Transverse colon (tissue), 4 donors: ENCODE data around the gene PHACTR2. TPM values are rescaled to one million over a fixed set of nuclear protein-coding genes. Genes with fewer than 3 reads are reported as not detected.

Source experiments
- DNase-seq: peaks from one replicate; pipeline ENCODE4 v3.0.0-alpha.2; 2019
- H3K27ac ChIP-seq, 4 donors: fragments of 200-600 bp; sonication (generic); 2 replicates each; pipeline ENCODE4 v1.5.1; 2016 to 2018; ENCODE audit warnings: inconsistent platforms in 4 of 4
- H3K27me3 ChIP-seq: fragments of 200-600 bp; sonication (generic); 2 replicates; pipeline ENCODE4 v1.5.1; 2017; ENCODE audit warnings: inconsistent platforms
- H3K36me3 ChIP-seq, 4 donors: fragments of 200-600 bp; sonication (generic); 2 replicates each; pipeline ENCODE4 v1.5.1; 2017 to 2019; ENCODE audit warnings: inconsistent platforms in 4 of 4
- H3K4me1 ChIP-seq, 4 donors: fragments of 200-600 bp; sonication (generic); 2 replicates each; pipeline ENCODE4 v1.5.1; 2017 to 2020; ENCODE audit warnings: inconsistent platforms in 4 of 4
- H3K4me3 ChIP-seq, 4 donors: fragments of 200-600 bp; sonication (generic); 1 replicate in 1 of 4; 2 replicates in 3 of 4; pipeline versions ENCODE4 v1.5.1 to v1.6.1; 2017 to 2019; ENCODE audit warnings: inconsistent platforms in 4 of 4
- H3K9me3 ChIP-seq, 2 donors: fragments of 200-600 bp; sonication (generic); 2 replicates each; pipeline ENCODE4 v1.5.1; 2017 to 2019; ENCODE audit warnings: inconsistent platforms in 2 of 2
- CTCF ChIP-seq, 5 experiments: fragments of 200-600 bp in 3 of 5; fragments of 450-650 bp in 2 of 5; sonication (generic) in 3 of 5; IDR thresholded peaks; 1 replicate in 2 of 5; 2 replicates in 3 of 5; pipeline ENCODE4 v1.5.1; 2016 to 2017; ENCODE audit warnings: antibody characterized with exemption in 5 of 5, inconsistent platforms in 3 of 5, mild to moderate bottlenecking in 2 of 5, moderate library complexity in 1 of 5
- EP300 ChIP-seq: sonication (generic); formaldehyde crosslinking; IDR thresholded peaks from one replicate; pipeline ENCODE4 v1.6.1; 2017; ENCODE audit warnings: antibody characterized with exemption, low read depth
- POLR2A ChIP-seq: fragments of 450-650 bp; IDR thresholded peaks from one replicate; pipeline ENCODE4 v1.6.1; 2016; ENCODE audit warnings: antibody characterized with exemption, mild to moderate bottlenecking, moderate library complexity
- POLR2AphosphoS5 ChIP-seq, 3 donors: sonication (generic); formaldehyde crosslinking; IDR thresholded peaks; one replicate each; pipeline ENCODE4 v1.6.1; 2016; ENCODE audit warnings: antibody characterized with exemption in 3 of 3
- WGBS, 2 donors: methylation state at CpG; one replicate each; pipeline ENCODE4 v1.1.5; 2018; ENCODE audit warnings: low coverage in 1 of 2; 5-methylcytosine and 5-hydroxymethylcytosine counted together
- in situ Hi-C, 4 donors: fragments of 200-750 bp; cut with MboI; loops; one replicate each; pipeline versions ENCODE4 v1.15.0 to v1.15.1; 2017; ENCODE audit warnings: low sequenced_read_pairs in 3 of 4, low pct_ligation_motif_present in 1 of 4, low pct_unique_long_range_greater_than_20kb in 1 of 4
- intact Hi-C: fragments of 100-400 bp; cut with DNase I; formaldehyde crosslinking; loops from one replicate; pipeline ENCODE4 v1.15.1; 2023; ENCODE audit warnings: low total_unique reads
- total RNA-seq, 4 donors: library from RNA; depleted of rRNA; stranded (reverse); fragments of >200 nt; gene quantifications; one replicate each; pipeline ENCODE4 v1.1.0, GENCODE V29; 2016

Gene PHACTR2
- total RNA-seq, 4 donors from 2014 or later: 38.6 to 56.8 (median 48.7) TPM

DNA sequence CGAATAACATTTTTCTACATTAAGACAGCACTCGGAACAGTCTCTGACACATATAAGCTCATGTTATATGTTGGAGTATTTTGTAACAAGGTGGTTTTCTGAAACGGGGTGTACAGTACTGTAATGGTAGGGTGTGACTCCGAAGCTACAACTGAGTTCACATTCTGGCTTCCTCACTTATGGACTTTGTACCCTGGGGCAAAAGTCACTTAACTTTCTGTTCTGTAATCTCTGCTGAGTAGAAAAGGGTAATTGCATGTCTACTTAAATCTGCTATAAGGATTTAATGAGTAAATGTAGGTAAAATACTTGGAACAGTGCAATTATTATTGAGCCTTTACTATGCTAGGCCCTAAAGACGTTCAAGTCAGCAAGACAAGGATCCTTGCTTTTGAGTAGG, 160.6 kb downstream of the PHACTR2 start:
- intact Hi-C loops: no loop called here
- no peak for TF ChIP-seq POLR2A
- TF ChIP-seq POLR2AphosphoS5 (IDR thresholded peaks at IDR 0.05): peak in 1 of 3 donors; percentile 36
- no peak for DNase-seq
- no peaks in the 10 kb centered on the region for H3K27me3 ChIP-seq
- H3K4me3 ChIP-seq: no peak overlapping the region
- H3K4me1 ChIP-seq: peaks cover 0 to 12% (median 6%) of the 10 kb centered on the region in 4 donors
- H3K36me3 ChIP-seq: no peaks in the 10 kb centered on the region
- WGBS, 2 donors: 67 to 70% methylated on average over 5 of the region's 5 CpGs
- H3K27ac ChIP-seq: peak overlapping the region in 3 of 4 donors; percentile 35 to 66 (median 54)
- in situ Hi-C loops: no loop called here
- H3K9me3 ChIP-seq: no peaks in the 10 kb centered on the region

DNA sequence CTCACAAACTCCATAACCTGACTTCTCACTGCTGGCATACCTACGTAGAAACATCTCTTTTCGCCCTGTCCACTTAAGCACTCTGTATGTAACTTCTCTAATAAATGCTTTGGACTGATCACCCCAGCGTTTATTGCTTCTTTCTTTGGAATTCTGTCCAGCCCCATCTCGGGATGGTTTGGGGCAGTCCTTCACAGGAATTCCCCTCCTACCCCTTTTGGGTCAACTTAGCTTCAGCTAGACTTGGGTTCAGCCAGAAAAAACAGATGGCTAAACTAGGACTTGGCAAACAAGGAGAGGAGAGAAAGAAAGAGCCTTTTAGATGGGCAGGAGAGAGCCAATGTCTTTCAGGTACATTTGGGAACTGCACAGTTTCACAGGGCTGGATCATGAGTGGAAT, 161.4 kb downstream of the PHACTR2 start:
- Histone ChIP-seq H3K27me3 (no peaks in the 10 kb centered on the region), H3K36me3 (no peaks in the 10 kb centered on the region), H3K9me3 (no peaks in the 10 kb centered on the region), H3K27ac (peak overlapping the region in 2 of 4 donors; percentile 54 to 66), H3K4me3 (no peak overlapping the region), H3K4me1 (peaks cover 0 to 17% (median 10%) of the 10 kb centered on the region in 4 donors)
- in situ Hi-C loops (no loop called here), intact Hi-C loops (no loop called here)
- DNase-seq: no peak
- TF ChIP-seq EP300 (no peak), POLR2A (no peak), POLR2AphosphoS5 (IDR thresholded peaks at IDR 0.05) (no peak), CTCF (IDR thresholded peaks at IDR 0.05) (no peak)
- 68 to 73% methylated on average over 4 of the region's 4 CpGs for WGBS, 2 donors

DNA sequence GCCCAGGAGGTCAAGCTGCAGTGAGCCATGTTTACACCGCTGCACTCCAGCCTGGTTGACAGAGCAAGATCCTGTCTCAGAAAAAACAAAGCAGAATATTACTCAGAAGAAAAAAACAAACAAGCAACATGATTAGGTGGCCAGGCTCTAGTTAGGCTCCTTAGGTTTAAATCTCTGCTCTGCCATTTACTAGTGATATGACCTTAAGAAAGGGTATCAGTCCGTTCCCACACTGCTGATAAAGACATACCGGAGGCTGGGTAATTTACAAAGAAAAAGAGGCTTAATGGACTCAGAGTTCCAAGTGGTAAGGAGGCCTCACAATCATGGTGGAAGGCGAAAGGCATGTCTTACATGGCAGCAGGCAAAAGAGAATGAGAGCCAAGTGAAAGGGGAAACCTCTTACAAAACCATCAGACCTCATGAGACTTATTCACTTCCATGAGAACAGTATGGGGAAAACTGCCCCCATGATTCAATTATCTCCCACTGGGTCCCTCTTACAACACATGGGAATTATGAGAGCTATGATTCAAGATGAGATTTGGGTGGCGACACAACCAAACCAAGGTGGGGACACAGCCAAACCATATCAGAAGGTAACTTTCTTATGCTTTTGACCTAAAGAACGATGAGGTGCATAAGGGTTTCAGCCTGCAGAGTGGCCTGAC, 163.0 kb downstream of the PHACTR2 start:
- no peaks in the 10 kb centered on the region for H3K9me3 ChIP-seq
- 91 to 100% methylated on average over 5 to 6 of the region's 6 CpGs for WGBS, 2 donors
- no peak overlapping the region for H3K4me3 ChIP-seq
- DNase-seq: no peak
- no peak for TF ChIP-seq POLR2AphosphoS5 (IDR thresholded peaks at IDR 0.05)
- TF ChIP-seq POLR2A: no peak
- TF ChIP-seq CTCF (IDR thresholded peaks at IDR 0.05): no peak
- no peak for TF ChIP-seq EP300
- H3K36me3 ChIP-seq: peaks cover 0 to 3% (median 1%) of the 10 kb centered on the region in 4 donors
- H3K27ac ChIP-seq: no peak overlapping the region
- no peaks in the 10 kb centered on the region for H3K27me3 ChIP-seq
- peaks cover 0 to 21% (median 13%) of the 10 kb centered on the region in 4 donors for H3K4me1 ChIP-seq
- in situ Hi-C loops: no loop called here
- intact Hi-C loops: no loop called here

DNA sequence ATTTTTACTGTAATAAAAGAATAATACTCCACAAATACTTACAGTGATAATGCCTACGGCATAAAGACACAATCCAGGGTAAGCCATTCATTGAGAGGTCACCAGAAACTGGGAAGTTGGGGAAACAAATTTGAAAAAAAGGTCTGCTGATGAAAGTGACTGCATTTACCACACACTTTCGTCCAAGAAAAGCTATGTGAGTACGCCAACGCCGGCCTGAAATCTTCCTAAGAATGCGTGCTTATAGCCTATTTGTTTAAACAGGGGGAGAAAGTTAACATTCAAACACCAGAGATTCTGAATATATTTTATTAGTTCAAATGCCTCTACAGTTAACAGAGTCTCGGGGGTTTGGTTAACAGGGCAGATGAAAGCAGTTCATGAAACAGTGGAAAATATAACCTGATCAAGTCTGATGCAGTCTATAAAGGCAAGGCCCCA, 164.7 kb downstream of the PHACTR2 start:
- intact Hi-C loops: no loop called here
- 19 to 40% methylated on average over 7 of the region's 7 CpGs for WGBS, 2 donors
- Histone ChIP-seq H3K4me3 (peak overlapping the region; percentile 67 to 82 (median 80)), H3K4me1 (peaks cover 0 to 21% (median 13%) of the 10 kb centered on the region in 4 donors), H3K9me3 (no peaks in the 10 kb centered on the region), H3K27me3 (no peaks in the 10 kb centered on the region), H3K27ac (peak overlapping the region; percentile 88 to 97 (median 90)), H3K36me3 (peaks cover 0 to 21% (median 2%) of the 10 kb centered on the region in 4 donors)
- TF ChIP-seq CTCF (IDR thresholded peaks at IDR 0.05): no peak
- TF ChIP-seq POLR2A: no peak
- TF ChIP-seq POLR2AphosphoS5 (IDR thresholded peaks at IDR 0.05): no peak
- TF ChIP-seq EP300: no peak
- in situ Hi-C loops: no loop called here
- no peak for DNase-seq
